ENCODE measurements around the gene LAIR2. TPM values are rescaled to one million over a fixed set of nuclear protein-coding genes. Genes with fewer than 3 reads are reported as not detected.
"Not testable (repeated sequence)": the region's sequence is repeated elsewhere in the genome, so short reads cannot be mapped to it uniquely, and the experiment has no call there.

LAIR2 gene
- total RNA-seq, 2 donors from 2014 or later: not detected

DNA sequence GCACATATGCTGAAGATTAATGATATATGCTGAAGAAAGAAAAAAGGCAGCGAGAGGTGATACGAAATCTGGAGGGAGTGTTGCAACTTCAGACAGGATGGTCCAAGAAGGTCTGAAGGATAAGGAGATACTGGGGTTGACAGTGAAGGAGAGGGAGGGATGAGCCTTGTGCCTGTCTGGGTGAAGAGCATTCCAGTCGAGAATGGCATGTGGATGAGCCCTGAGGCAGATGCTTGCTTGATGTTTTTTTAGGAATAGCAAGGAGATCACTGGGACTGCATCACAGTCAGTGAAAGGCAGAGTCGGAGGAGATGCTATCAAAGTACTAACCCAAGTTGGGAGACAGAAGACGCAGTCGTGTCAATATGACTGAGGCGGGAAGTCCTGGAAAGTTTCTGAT lies 13.3 kb upstream of the LAIR2 start:
- 60% methylated on average over 7 of the region's 7 CpGs for WGBS
- no peak for TF ChIP-seq POLR2A (IDR thresholded peaks at IDR 0.05)
- no peak for TF ChIP-seq POLR2AphosphoS5 (IDR thresholded peaks at IDR 0.05)
- TF ChIP-seq, protein P1, sequence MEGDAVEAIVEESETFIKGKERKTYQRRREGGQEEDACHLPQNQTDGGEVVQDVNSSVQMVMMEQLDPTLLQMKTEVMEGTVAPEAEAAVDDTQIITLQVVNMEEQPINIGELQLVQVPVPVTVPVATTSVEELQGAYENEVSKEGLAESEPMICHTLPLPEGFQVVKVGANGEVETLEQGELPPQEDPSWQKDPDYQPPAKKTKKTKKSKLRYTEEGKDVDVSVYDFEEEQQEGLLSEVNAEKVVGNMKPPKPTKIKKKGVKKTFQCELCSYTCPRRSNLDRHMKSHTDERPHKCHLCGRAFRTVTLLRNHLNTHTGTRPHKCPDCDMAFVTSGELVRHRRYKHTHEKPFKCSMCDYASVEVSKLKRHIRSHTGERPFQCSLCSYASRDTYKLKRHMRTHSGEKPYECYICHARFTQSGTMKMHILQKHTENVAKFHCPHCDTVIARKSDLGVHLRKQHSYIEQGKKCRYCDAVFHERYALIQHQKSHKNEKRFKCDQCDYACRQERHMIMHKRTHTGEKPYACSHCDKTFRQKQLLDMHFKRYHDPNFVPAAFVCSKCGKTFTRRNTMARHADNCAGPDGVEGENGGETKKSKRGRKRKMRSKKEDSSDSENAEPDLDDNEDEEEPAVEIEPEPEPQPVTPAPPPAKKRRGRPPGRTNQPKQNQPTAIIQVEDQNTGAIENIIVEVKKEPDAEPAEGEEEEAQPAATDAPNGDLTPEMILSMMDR (IDR thresholded peaks at IDR 0.05): no peak
- H3K27ac ChIP-seq: no peak overlapping the region
- DNase-seq (ENCODE audit: low spot score): no peak
- intact Hi-C loops (cut with DNase I): loop anchor here (10.0 kb wide), 1 partner anchor 185 kb away; no protein-coding TSS in a partner anchor
- H3K9me3 ChIP-seq: no peaks in the 10 kb centered on the region
- peaks cover 3% of the 10 kb centered on the region for H3K27me3 ChIP-seq (replicated peaks; ENCODE audit: insufficient read depth)
- no peaks in the 10 kb centered on the region for H3K36me3 ChIP-seq
- no peak overlapping the region for H3K4me3 ChIP-seq
- H3K4me1 ChIP-seq (replicated peaks): no peaks in the 10 kb centered on the region

DNA sequence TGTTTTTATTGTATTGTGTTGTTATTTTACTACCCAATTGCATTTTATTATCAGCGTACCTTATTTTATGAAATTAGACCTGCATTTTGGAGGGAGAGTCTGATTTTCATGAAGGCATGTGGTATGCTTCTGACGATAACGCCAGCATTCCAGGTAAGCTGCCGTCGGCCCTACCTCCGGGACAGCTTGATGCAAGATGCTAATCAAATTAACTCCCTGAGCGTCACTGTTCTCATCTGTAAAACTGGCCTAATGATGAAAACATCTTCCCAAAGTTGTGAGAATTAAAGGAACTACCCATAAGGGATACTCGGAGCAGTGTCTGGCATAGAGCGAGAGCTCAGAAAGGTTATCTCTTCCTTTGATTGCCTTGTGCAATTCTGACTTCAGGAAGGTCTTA lies 12.9 kb upstream of the LAIR2 start:
- intact Hi-C loops (cut with DNase I): loop anchor here (10.0 kb wide), 1 partner anchor 185 kb away; no protein-coding TSS in a partner anchor
- H3K36me3 ChIP-seq: no peaks in the 10 kb centered on the region
- H3K4me3 ChIP-seq: no peak overlapping the region
- H3K9me3 ChIP-seq: no peaks in the 10 kb centered on the region
- H3K4me1 ChIP-seq (replicated peaks): no peaks in the 10 kb centered on the region
- no peak for DNase-seq (ENCODE audit: low spot score)
- no peak overlapping the region for H3K27ac ChIP-seq
- peaks cover 4% of the 10 kb centered on the region for H3K27me3 ChIP-seq (replicated peaks; ENCODE audit: insufficient read depth)
- TF ChIP-seq POLR2AphosphoS5 (IDR thresholded peaks at IDR 0.05): no peak
- TF ChIP-seq, protein P1 (IDR thresholded peaks at IDR 0.05): no peak
- TF ChIP-seq POLR2A (IDR thresholded peaks at IDR 0.05): no peak
- WGBS: 59% methylated on average over 9 of the region's 9 CpGs

DNA sequence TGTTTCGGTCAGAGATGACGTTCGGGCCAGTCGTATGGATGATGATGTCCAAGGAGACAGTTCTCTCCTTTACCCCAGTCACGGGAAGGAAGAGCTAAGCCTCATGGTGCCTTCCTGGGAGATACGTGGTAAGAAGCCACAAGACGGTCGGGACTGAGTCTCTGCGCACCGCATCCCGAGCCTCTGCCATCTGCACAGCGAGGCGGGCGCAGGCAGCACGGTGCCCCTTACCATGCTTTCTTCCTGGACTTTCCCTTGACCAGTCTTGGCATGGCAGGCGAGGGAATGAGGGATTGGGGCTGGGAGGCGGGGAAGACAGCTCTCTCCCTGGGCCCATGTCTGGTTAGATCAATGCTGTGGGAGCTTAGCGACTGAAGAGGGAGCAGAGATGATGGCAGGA lies 10.1 kb upstream of the LAIR2 start:
- WGBS: 84% methylated on average over 18 of the region's 18 CpGs
- Histone ChIP-seq H3K36me3 (no peaks in the 10 kb centered on the region), H3K27me3 (replicated peaks; ENCODE audit: insufficient read depth) (peaks cover 4% of the 10 kb centered on the region), H3K9me3 (no peaks in the 10 kb centered on the region), H3K4me1 (replicated peaks) (no peaks in the 10 kb centered on the region), H3K27ac (no peak overlapping the region), H3K4me3 (no peak overlapping the region)
- no peak for TF ChIP-seq POLR2AphosphoS5 (IDR thresholded peaks at IDR 0.05)
- TF ChIP-seq, protein P1 (IDR thresholded peaks at IDR 0.05): no peak
- no peak for TF ChIP-seq POLR2A (IDR thresholded peaks at IDR 0.05)
- no peak for DNase-seq (ENCODE audit: low spot score)
- intact Hi-C loops (cut with DNase I): no loop called here

DNA sequence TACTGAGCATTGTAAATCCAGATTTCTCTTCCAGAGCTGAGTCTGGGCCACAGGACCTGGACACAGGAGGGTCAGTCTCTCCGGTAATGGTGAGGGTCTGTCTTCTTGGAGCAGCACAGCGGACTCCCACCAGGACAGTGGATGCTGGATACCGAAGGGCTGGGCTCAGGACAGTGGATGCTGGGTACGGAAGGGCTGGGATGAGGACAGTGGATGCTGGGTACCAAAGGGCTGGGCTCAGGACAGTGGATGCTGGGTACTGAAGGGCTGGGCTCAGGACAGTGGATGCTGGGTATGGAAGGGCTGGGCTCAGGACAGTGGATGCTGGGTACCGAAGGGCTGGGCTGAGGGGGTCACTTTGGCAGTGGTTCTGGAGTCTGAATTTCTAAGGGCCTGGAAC lies 9.6 kb upstream of the LAIR2 start:
- H3K4me1 ChIP-seq (replicated peaks); H3K9me3 ChIP-seq; intact Hi-C loops (cut with DNase I); H3K4me3 ChIP-seq; H3K27ac ChIP-seq; H3K36me3 ChIP-seq; H3K27me3 ChIP-seq (replicated peaks; ENCODE audit: insufficient read depth); DNase-seq (ENCODE audit: low spot score): not testable (repeated sequence)
- 89% methylated on average over 5 of the region's 5 CpGs for WGBS

DNA sequence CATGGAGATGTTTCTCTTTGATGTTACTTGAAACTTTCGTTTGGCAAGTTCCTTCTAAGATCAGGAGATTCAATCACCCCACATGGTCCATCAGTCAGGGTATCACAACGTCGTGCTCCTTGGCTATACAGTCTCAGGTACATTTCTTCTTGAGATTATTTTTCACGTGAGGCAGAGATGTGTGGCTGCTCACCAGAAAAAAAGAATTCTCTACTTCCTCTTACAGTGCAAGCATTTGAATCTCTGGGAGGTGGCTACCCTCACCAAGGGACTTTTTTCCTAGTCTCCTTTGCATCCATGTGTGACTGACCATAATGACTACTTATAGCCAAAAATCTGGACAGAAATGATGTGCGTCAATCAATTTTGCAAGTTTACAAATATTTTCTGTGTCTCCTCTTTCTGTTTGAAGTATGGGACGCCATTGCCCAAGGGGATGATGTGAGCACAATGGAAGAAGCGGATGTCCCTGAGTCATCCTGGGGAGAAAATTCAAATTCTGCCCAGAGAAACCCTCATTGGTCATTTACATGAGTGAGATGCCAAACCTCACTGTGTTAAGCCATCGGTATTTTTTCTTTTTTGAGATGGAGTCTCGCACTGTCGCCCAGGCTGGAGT lies 8.6 kb upstream of the LAIR2 start:
- WGBS: 79% methylated on average over 10 of the region's 10 CpGs
- H3K4me3 ChIP-seq: no peak overlapping the region

DNA sequence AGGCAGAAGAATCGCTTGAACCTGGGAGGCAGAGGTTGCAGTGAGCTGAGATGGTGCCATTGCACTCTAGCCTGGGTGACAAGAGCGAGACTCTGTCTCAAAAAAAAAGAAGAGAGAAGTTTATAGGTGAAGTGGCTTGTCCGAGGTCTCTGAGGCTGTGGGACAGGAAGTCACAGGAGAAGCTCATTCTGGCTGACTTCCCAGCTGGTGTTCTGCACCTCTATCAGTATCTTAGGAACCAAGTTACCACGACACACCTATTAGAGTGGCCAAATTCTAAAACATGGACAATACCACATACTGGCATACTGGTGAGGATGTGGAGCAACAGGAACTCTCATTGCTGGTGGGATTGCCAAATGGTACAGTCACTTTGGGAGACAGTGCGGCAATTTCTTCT lies 7.3 kb upstream of the LAIR2 start:
- H3K4me3 ChIP-seq; H3K4me1 ChIP-seq (replicated peaks); intact Hi-C loops (cut with DNase I); DNase-seq (ENCODE audit: low spot score); H3K27me3 ChIP-seq (replicated peaks; ENCODE audit: insufficient read depth); H3K27ac ChIP-seq; H3K36me3 ChIP-seq; H3K9me3 ChIP-seq: not testable (repeated sequence)
- WGBS: 66% methylated on average over 5 of the region's 5 CpGs

More for the DNA sequence above, 8.6 kb upstream of the LAIR2 start:
- DNase-seq (ENCODE audit: low spot score): no peak
- TF ChIP-seq POLR2A (IDR thresholded peaks at IDR 0.05) (no peak), POLR2AphosphoS5 (IDR thresholded peaks at IDR 0.05) (no peak)
- H3K36me3 ChIP-seq: no peaks in the 10 kb centered on the region
- no peak overlapping the region for H3K27ac ChIP-seq
- intact Hi-C loops (cut with DNase I): no loop called here
- H3K27me3 ChIP-seq (replicated peaks; ENCODE audit: insufficient read depth): peaks cover 4% of the 10 kb centered on the region
- H3K4me1 ChIP-seq (replicated peaks): no peaks in the 10 kb centered on the region
- H3K9me3 ChIP-seq: no peaks in the 10 kb centered on the region

DNA sequence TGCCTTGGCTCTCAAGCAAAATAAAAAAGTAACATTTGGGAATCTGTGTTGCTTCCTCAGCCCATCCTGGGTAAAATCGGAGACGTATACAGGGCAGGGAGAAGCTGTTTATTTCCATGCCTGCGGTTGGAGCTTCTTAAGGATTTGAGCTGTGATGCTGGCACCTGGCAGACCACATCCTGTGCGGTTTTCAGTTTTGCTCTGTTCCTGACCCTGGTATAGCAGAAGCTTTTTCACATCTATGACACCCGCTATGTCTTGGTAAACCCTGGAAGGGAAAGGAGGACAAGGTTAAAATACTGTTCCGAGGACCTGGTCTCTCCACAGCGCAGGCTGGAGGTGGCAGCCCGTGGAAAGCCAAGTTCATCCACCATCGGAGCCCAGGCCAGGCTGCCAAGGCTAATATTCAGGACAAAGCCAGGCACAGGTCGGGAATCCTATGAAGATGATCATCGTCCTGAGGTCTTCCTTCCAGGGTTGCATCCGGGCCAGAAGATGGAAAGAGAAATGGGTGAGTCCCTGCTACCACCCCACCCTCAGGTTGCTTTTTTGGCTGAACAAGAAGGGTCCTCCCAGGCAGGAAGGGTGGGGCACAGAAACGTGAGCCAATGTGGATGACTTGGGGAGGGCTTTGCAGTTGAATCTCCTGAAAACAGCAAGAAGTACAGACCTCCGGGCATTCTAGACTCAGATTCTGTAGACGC lies 4.7 kb upstream of the LAIR2 start:
- WGBS: 78% methylated on average over 7 of the region's 15 CpGs
- H3K9me3 ChIP-seq; intact Hi-C loops (cut with DNase I); DNase-seq (ENCODE audit: low spot score); H3K4me1 ChIP-seq (replicated peaks); H3K27ac ChIP-seq; H3K4me3 ChIP-seq; H3K36me3 ChIP-seq; H3K27me3 ChIP-seq (replicated peaks; ENCODE audit: insufficient read depth): not testable (repeated sequence)

DNA sequence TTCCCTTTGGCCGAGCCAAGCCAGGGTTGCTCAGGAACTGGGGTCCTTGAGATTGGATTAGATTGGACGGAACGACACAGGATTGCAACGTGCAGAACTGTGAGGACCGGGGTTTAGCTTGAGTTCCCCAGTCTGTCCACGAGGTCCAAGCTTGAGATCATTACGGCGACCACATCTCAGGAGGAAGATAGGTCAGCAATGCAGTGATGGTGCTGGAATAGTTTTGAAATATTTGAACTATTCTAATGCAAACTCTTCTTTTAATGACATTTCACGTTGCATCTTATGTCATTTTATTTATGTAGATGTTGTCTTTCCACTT lies 4.2 kb upstream of the LAIR2 start:
- WGBS: 83% methylated on average over 8 of the region's 9 CpGs
- DNase-seq (ENCODE audit: low spot score); H3K9me3 ChIP-seq; H3K27ac ChIP-seq; intact Hi-C loops (cut with DNase I); H3K27me3 ChIP-seq (replicated peaks; ENCODE audit: insufficient read depth); H3K4me3 ChIP-seq; H3K4me1 ChIP-seq (replicated peaks); H3K36me3 ChIP-seq: not testable (repeated sequence)

DNA sequence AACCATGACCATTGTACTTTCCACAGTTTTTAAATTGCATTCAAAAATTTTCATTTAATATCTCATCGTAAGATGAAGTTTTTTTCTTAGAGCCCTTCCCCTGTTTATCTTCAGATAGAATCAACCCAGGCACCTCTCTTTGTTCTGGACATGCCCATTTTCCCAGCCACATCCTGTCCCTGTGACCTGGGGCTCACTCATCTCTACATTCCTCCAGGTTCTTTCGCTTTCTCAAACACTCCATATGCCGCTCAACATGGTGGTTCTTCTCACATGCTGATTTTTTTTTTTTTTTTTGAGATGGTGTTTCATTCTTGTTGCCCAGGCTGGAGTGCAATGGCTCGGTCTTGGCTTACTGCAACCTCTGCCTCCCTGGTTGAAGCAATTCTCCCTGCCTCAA lies 2.9 kb downstream of the LAIR2 start:
- H3K27ac ChIP-seq; H3K27me3 ChIP-seq (replicated peaks; ENCODE audit: insufficient read depth); H3K9me3 ChIP-seq; H3K4me1 ChIP-seq (replicated peaks); intact Hi-C loops (cut with DNase I); H3K36me3 ChIP-seq; DNase-seq (ENCODE audit: low spot score); H3K4me3 ChIP-seq: not testable (repeated sequence)
- 75% methylated on average over 4 of the region's 4 CpGs for WGBS
